Putamen (tissue), 1 donor: ENCODE results near the gene MRPS21.

Experiments
- DNase-seq: peaks from one replicate; pipeline ENCODE4 v3.0.0-alpha.2; 2016; ENCODE audit warnings: low spot score

MRPS21 gene

DNA sequence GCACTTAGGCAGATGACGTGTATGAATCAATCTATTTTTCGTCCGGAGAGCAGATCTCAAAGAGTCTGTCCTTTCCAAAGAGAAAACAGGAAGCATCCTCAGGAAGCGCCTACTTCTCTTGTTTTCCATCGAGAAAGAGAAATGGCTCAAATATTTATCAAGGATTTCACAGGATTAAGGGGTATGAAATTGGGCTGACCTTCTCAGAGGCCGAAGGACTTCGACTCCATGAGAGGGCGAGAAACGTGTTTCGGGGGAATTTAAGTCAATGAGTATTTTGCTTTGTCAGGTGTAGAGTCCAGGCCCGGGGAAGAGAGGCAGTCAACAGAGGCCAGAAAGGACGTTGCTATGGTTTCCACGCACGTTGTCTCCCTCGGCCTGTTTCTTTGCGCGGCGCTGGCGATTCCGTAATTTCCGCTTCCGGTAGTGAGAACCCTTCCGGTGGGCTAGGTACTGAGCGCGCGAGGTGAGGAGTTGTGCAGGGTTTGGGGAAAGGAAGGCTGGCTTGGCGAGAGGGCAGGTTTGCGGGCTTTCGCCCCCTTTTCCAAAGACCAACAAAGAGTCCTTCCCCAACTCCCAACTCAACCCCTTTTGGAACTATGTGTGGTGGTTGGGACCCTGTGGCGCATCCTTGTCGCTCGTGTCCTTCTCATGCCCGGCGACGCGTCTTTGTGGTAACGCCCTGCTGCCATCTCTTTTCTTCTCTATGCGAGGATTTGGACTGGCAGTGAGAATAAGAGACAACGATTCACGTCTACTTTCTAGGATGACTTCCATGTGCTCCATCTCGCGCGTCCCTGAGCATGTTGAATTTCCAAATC lies at the start of gene MRPS21:
Gene MRPS21, plus strand, starts transcription at position 429 of the 821 bp plus-strand sequence. CDS start 506 bp downstream, outside the sequence.
- DNase-seq = peak; percentile 90

GRCh38 chr1:150249936-150250335 lies 43.7 kb upstream of the MRPS21 start:
- DNase-seq = no peak

DNA sequence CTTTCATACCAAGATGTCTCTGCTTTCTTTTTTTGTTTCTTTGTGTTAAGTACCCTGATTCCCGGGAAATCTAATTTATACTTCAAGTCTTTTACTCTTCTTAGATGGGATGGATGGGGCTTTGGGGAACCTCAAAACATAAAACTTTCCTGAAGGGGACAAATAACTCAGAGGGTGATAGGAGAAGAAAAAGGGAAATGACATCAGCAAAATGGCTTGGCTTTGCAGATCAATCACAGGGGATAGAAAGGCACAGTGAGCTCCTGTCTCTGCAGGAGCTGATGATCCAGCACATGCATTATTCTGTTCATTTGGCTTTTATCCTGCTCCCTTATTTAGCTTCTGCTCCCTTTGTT lies 37.5 kb upstream of the MRPS21 start:
- DNase-seq = no peak

DNA sequence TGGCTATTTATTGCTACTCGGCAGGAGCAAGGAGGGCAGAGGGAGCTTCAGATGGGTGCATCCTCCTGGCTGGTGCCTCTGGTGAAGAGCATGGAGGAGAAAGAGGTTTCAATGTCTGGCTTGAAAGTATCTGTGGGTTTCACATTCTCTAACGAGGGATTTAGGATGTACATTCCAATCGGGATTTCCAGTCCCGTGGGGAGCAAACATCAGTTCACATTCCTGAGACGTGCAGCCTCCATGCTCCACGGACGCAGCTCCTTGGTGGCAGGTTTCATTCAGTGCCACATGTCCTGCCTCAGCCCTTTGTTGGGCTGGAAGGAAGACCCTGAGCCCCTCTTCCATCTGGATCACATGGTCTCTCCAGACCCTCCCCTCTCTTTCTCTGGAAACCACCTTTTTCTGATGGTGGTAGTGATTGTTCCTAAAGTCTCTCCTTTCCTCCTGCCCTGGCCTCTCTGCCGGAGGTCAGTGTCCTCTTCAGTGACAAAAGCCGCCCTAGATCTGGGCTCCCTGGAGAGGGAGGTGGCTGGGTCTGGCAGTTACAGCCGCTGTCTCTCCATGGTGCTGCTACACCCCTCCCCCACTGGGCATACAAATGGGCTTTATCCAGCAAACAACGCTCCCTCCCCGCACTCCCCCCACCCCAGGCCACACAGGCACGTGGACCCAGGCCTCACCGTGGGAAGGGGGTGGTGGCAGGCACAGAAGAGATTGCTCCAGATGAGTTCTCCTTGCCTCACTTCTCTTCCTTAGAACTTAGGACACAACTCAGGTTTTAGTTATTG lies 36.9 kb upstream of the MRPS21 start:
- DNase-seq = peak; percentile 83

DNA sequence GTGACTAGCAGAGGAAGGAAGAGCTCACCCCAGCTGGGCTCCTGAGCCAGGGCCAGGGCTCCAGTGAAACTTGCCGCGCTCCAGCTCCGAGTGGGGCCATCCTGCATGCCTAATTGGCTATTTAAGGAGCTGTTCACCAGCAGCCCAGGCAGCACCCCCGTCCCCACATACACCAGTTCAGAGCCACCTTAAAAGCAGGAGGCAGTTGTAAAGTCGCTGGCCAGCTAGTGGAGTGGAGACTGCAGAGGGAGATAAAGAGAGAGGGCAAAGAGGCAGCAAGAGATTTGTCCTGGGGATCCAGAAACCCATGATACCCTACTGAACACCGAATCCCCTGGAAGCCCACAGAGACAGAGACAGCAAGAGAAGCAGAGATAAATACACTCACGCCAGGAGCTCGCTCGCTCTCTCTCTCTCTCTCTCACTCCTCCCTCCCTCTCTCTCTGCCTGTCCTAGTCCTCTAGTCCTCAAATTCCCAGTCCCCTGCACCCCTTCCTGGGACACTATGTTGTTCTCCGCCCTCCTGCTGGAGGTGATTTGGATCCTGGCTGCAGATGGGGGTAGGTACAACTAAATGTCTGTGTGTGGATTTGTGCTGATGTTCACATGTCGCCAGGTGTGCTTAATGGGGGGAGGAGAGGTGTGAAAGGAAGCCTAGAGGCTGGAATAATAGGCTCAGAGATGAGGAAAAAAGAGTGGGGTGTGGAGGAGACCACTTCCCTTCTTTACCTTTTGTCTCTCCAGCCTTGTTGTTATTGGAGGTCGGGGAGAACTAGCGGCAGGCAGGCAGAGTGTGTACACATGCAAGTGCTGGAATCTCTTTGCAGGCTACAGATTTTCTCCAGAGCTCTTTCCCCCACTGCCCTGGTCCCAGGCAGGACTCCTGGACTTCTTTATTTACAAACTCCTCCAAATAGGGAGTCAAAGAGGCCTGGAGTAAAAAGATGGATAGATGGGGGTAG lies 35.8 kb upstream of the MRPS21 start, which contains the start of gene CA14:
Gene CA14, plus strand, starts transcription at position 151 of the 962 bp plus-strand sequence. Its CDS starts 355 bp downstream, at position 506.
- DNase-seq = peak; percentile 79

DNA sequence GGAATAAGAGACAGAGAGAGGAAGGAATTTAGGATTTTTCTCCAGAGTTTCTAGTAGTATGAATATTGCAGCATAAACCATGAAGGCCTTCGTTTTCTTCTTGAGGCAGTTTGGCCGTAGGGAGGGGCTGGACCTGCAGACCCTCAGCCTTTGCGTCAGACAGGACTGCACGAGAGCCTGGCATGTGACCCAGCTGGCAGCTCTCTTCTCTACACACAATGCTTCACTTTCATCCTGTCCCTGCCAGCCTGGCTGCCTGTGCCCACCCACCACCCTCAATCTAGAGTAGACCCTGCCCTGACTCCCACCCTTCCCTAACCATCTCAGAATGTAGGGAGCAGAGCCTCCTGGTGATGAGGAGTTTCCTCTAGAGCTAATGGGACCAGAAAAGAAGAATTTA lies 34.4 kb upstream of the MRPS21 start:
- DNase-seq = no peak

GRCh38 chr1:150259758-150260669 lies 33.6 kb upstream of the MRPS21 start:
- DNase-seq = peak; percentile 83

GRCh38 chr1:150261367-150261766 lies 32.3 kb upstream of the MRPS21 start:
- DNase-seq = no peak

DNA sequence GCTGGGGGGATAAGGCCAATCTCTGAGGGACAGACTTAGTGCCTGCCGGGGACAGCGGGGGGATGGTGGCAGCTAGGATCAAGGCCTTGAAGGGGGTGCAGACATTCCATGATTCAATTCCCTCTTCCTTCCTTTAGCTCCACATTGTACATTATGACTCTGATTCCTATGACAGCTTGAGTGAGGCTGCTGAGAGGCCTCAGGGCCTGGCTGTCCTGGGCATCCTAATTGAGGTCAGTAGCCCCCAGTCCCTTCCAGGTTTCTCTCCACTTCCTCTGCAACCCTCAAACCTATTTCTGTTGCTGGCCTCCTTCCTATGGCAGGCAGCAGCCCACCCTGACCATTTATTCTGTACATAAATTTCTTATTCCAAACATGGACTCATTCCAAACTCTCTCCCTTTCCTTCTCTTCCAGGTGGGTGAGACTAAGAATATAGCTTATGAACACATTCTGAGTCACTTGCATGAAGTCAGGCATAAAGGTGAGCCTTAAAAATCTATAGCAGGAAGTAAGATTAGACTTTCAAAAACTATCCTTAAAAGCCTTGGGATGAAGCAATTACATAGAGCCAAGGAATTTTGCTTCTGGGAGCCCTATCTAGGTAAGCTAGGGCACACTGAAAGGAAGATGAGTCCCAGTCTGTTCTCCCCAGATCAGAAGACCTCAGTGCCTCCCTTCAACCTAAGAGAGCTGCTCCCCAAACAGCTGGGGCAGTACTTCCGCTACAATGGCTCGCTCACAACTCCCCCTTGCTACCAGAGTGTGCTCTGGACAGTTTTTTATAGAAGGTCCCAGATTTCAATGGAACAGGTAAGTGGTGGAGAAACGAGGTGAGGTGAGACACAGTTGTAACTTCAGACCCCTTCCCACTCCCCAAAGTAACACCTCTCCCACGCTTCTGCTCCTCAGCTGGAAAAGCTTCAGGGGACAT lies 31.0 kb upstream of the MRPS21 start:
- peak; percentile 46 for DNase-seq

DNA sequence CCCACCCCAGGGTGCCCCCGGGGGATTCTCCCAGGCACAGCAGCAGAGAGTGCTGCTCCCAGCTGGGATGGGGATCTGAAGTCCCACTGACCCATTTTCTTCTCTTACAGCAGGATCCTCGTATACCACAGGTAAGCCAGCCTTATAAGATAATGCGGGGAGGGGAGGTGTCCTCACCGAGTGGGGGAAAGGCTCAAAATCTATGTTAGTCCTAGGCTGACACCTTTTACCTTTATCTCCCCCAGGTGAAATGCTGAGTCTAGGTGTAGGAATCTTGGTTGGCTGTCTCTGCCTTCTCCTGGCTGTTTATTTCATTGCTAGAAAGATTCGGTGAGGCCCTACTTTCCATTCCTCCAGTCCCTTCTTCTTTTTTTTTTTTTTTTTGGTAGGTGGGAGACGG lies 30.1 kb upstream of the MRPS21 start:
- DNase-seq = no peak

- no peak for DNase-seq
Observed at GRCh38 chr1:150267896-150268295, 25.8 kb upstream of the MRPS21 start.

- no peak for DNase-seq
Observed at GRCh38 chr1:150268340-150268704, 25.3 kb upstream of the MRPS21 start.

DNA sequence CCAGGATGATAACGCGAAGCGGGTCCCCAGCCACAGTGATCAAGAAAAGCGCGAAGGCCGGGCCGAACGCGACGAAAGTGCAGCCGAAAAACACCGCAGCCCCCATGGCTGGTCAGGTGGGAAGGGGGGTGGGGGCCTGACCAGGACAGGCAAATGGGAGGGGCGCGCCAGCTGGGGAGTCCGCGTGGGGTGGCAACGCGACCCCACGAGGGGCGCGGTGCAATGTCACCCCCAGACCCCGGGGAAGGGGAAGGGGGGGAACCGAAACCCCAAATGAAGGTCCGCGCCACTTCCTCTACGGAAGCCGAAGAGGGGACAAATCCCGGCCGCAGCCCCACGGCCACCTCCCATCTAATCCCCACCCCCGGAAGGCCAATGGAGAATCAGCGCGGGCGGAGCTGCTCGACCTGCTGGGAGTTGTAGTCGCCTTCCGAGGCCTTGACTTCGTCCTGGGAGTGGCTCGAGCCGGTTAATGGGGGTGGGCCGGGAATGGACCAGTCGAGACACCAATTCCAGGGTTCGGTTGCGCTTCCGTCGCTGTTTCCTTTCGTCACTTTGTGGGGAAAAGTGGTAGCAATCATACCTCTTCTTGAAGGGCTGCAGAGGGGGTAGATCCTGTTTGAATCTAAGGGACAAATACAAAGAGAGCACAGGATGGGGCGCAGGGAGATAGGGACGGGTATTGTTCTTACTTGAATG lies 24.8 kb upstream of the MRPS21 start, which contains the start of gene APH1A:
Gene APH1A, minus strand, starts transcription at position 312 of the 699 bp plus-strand sequence. Its CDS starts 206 bp downstream, at position 106.
- DNase-seq = peak; percentile 98

- DNase-seq = no peak
Observed at GRCh38 chr1:150269451-150269850, 24.2 kb upstream of the MRPS21 start.

- DNase-seq = no peak
Observed at GRCh38 chr1:150271291-150271959, 22.2 kb upstream of the MRPS21 start.

DNA sequence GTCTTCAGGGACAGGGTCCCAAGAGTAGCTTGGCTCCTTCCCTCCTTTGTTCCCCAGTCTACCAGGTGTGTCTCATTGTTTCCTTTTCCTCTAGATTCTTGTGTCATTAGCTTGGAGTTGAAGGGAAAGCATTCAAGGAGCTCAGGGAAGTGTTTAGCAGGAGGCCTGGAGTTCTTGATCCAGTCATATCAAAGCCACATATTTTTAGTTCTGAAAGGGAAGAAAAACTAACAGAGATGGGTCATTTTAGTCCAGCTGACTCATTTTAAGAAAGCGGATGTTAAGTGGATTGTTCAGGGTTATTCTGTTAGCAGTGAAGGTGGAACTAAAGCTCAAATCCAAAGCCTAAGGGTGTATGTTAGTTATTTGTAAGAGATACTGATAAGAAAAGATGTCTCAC lies 20.4 kb upstream of the MRPS21 start:
- DNase-seq = no peak

DNA sequence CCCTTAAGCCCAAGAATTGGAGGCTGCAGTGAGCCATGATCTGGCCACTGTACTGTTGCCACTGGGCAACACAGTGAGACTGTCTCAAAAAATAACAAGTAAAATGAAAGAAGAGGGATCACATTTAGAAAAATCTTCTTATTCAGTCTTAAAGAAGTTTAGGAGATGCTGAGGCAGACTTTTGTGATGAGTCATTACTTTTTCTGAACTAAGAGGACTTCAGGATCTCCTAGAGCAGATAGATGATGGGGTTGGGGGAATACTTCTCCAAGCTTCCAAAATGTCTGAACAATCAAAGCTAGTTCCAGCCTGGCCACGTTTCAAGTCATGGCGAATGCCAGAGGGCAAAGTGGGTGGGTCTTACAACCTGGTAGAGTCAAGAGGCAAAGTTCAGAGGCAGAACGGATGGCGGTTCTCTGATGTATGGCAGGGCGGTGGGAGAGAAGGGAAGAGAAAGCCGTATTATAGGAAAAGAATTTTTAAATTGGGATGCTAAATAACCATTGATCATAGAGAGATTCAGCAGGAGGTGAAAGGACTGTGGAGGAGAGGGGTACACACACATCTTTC lies 13.4 kb upstream of the MRPS21 start:
- DNase-seq = no peak

DNA sequence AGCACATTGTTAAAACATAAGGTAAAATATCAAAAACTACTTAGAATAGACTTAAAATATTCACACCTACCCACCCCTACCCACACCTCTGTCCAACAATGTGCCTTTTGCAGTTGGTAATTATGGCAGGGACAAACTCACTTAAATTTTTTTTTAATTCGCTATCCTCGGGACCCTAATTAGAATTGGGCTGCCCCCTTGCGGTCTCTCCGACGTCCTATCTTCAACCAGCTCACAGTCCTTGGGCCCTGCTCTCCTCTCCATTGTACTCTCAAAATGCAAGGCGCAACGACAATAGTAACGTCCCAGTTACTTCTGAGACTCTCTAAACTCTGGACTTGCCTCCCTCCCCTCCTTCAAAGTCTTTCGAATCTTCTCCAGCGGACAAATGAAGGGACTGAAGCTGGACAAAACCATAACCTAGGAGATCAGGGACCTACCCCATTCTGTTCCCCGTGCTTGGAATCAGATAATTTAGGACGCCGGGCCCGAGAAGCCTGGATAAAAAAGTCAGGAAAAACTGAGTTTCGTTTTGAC lies 12.4 kb upstream of the MRPS21 start:
- DNase-seq = peak; percentile 82
